Neuron (in vitro differentiated cells): ENCODE measurements around the gene LRRTM3.

ENCODE experiments used
- H2AFZ ChIP-seq: one replicate; pipeline ENCODE4 v1.6.1; 2013; ENCODE audit warnings: low read depth, mild to moderate bottlenecking, inconsistent platforms, low read length, moderate library complexity
- H3K27me3 ChIP-seq: one replicate; pipeline ENCODE4 v1.6.1; 2013; ENCODE audit warnings: low read length; ENCODE audit not compliant: insufficient read depth
- H3K36me3 ChIP-seq: one replicate; pipeline ENCODE4 v1.6.1; 2013; ENCODE audit warnings: low read length; ENCODE audit not compliant: insufficient read depth
- H3K4me1 ChIP-seq: one replicate; pipeline ENCODE4 v1.6.1; 2013; ENCODE audit warnings: low read length; ENCODE audit not compliant: insufficient read depth
- H3K4me3 ChIP-seq: 2 replicates; pipeline ENCODE4 v1.5.1; 2013; ENCODE audit warnings: mild to moderate bottlenecking, low read length, moderate library complexity
- H3K9me3 ChIP-seq: one replicate; pipeline ENCODE4 v1.6.1; 2013; ENCODE audit warnings: low read length

Gene LRRTM3

GRCh38 chr10:66924674-66925345, 1.0 kb upstream of the LRRTM3 start:
- Histone ChIP-seq H3K36me3 (no peaks in the 10 kb centered on the region), H3K27me3 (no peaks in the 10 kb centered on the region), H2AFZ (no peak overlapping the region), H3K4me3 (no peak overlapping the region), H3K9me3 (peaks cover 5% of the 10 kb centered on the region), H3K4me1 (peaks cover 23% of the 10 kb centered on the region)

- no peaks in the 10 kb centered on the region for H3K27me3 ChIP-seq
- H2AFZ ChIP-seq: no peak overlapping the region
- peaks cover 23% of the 10 kb centered on the region for H3K4me1 ChIP-seq
- H3K9me3 ChIP-seq: peaks cover 5% of the 10 kb centered on the region
- H3K4me3 ChIP-seq: peak overlapping the region; percentile 43
- H3K36me3 ChIP-seq: no peaks in the 10 kb centered on the region
Observed at GRCh38 chr10:66925373-66925772, 463 bp upstream of the LRRTM3 start.

- Histone ChIP-seq H3K4me3 (no peak overlapping the region), H3K9me3 (peaks cover 5% of the 10 kb centered on the region), H3K4me1 (peaks cover 30% of the 10 kb centered on the region), H3K27me3 (no peaks in the 10 kb centered on the region), H3K36me3 (no peaks in the 10 kb centered on the region), H2AFZ (no peak overlapping the region)
Observed at GRCh38 chr10:66926841-66927240, 1.0 kb downstream of the LRRTM3 start.

GRCh38 chr10:66927251-66927935, 1.6 kb downstream of the LRRTM3 start:
- peaks cover 5% of the 10 kb centered on the region for H3K9me3 ChIP-seq
- peaks cover 36% of the 10 kb centered on the region for H3K4me1 ChIP-seq
- H2AFZ ChIP-seq: no peak overlapping the region
- H3K4me3 ChIP-seq: no peak overlapping the region
- no peaks in the 10 kb centered on the region for H3K27me3 ChIP-seq
- H3K36me3 ChIP-seq: no peaks in the 10 kb centered on the region

GRCh38 chr10:66927971-66928770, 2.3 kb downstream of the LRRTM3 start:
- H3K27me3 ChIP-seq: no peaks in the 10 kb centered on the region
- H3K9me3 ChIP-seq: peaks cover 5% of the 10 kb centered on the region
- peaks cover 37% of the 10 kb centered on the region for H3K4me1 ChIP-seq
- peak overlapping the region; percentile 14 for H3K4me3 ChIP-seq
- H3K36me3 ChIP-seq: no peaks in the 10 kb centered on the region
- H2AFZ ChIP-seq: no peak overlapping the region

- Histone ChIP-seq H3K4me3 (no peak overlapping the region), H2AFZ (no peak overlapping the region), H3K9me3 (peaks cover 5% of the 10 kb centered on the region), H3K27me3 (no peaks in the 10 kb centered on the region), H3K36me3 (no peaks in the 10 kb centered on the region), H3K4me1 (peaks cover 37% of the 10 kb centered on the region)
Observed at GRCh38 chr10:66928776-66929175, 2.9 kb downstream of the LRRTM3 start.

GRCh38 chr10:66929375-66929774, 3.5 kb downstream of the LRRTM3 start:
- Histone ChIP-seq H3K4me3 (no peak overlapping the region), H3K9me3 (peaks cover 5% of the 10 kb centered on the region), H3K36me3 (no peaks in the 10 kb centered on the region), H3K4me1 (peaks cover 37% of the 10 kb centered on the region), H2AFZ (no peak overlapping the region), H3K27me3 (no peaks in the 10 kb centered on the region)

GRCh38 chr10:66931340-66931948, 5.6 kb downstream of the LRRTM3 start:
- Histone ChIP-seq H3K4me3 (no peak overlapping the region), H2AFZ (no peak overlapping the region), H3K27me3 (no peaks in the 10 kb centered on the region)

GRCh38 chr10:66931949-66932343, 6.1 kb downstream of the LRRTM3 start:
- Histone ChIP-seq H3K27me3 (no peaks in the 10 kb centered on the region), H3K9me3 (peaks cover 5% of the 10 kb centered on the region), H2AFZ (no peak overlapping the region), H3K4me3 (no peak overlapping the region), H3K36me3 (no peaks in the 10 kb centered on the region), H3K4me1 (peaks cover 23% of the 10 kb centered on the region)

More at GRCh38 chr10:66931340-66931948, 5.6 kb downstream of the LRRTM3 start:
- Histone ChIP-seq H3K4me1 (peaks cover 24% of the 10 kb centered on the region), H3K36me3 (no peaks in the 10 kb centered on the region), H3K9me3 (peaks cover 5% of the 10 kb centered on the region)

GRCh38 chr10:66934711-66935110, 8.9 kb downstream of the LRRTM3 start:
- H3K27me3 ChIP-seq: no peaks in the 10 kb centered on the region
- peaks cover 13% of the 10 kb centered on the region for H3K4me1 ChIP-seq

GRCh38 chr10:66940965-66941364, 15.1 kb downstream of the LRRTM3 start:
- Histone ChIP-seq H3K4me1 (peaks cover 14% of the 10 kb centered on the region), H2AFZ (peak overlapping the region; percentile 76), H3K36me3 (no peaks in the 10 kb centered on the region), H3K27me3 (no peaks in the 10 kb centered on the region), H3K9me3 (no peaks in the 10 kb centered on the region), H3K4me3 (no peak overlapping the region)

More at GRCh38 chr10:66934711-66935110, 8.9 kb downstream of the LRRTM3 start:
- Histone ChIP-seq H3K36me3 (no peaks in the 10 kb centered on the region), H3K9me3 (no peaks in the 10 kb centered on the region), H3K4me3 (no peak overlapping the region), H2AFZ (no peak overlapping the region)

GRCh38 chr10:66941491-66941890, 15.7 kb downstream of the LRRTM3 start:
- Histone ChIP-seq H3K27me3 (no peaks in the 10 kb centered on the region), H2AFZ (peak overlapping the region; percentile 76), H3K4me1 (peaks cover 14% of the 10 kb centered on the region), H3K36me3 (no peaks in the 10 kb centered on the region), H3K4me3 (no peak overlapping the region), H3K9me3 (no peaks in the 10 kb centered on the region)

- peaks cover 14% of the 10 kb centered on the region for H3K4me1 ChIP-seq
- no peaks in the 10 kb centered on the region for H3K27me3 ChIP-seq
- no peaks in the 10 kb centered on the region for H3K9me3 ChIP-seq
- H3K36me3 ChIP-seq: no peaks in the 10 kb centered on the region
- no peak overlapping the region for H3K4me3 ChIP-seq
- no peak overlapping the region for H2AFZ ChIP-seq
Observed at GRCh38 chr10:66942407-66942806, 16.6 kb downstream of the LRRTM3 start.
